Uterus (tissue), 2 donors: ENCODE measurements around the gene MED13L.

Source experiments
- CTCF ChIP-seq, 4 experiments: fragments of 200-600 bp in 2 of 4; fragments of 450-650 bp in 2 of 4; sonication (generic) in 2 of 4; IDR thresholded peaks; one replicate each; pipeline ENCODE4 v1.5.1; 2016 to 2019; ENCODE audit warnings: antibody characterized with exemption in 4 of 4, mild to moderate bottlenecking in 2 of 4, moderate library complexity in 1 of 4
- POLR2A ChIP-seq, 2 donors: fragments of 450-650 bp; IDR thresholded peaks; one replicate each; pipeline ENCODE4 v1.6.1; 2016; ENCODE audit warnings: antibody characterized with exemption in 2 of 2, mild to moderate bottlenecking in 1 of 2, moderate library complexity in 1 of 2

DNA sequence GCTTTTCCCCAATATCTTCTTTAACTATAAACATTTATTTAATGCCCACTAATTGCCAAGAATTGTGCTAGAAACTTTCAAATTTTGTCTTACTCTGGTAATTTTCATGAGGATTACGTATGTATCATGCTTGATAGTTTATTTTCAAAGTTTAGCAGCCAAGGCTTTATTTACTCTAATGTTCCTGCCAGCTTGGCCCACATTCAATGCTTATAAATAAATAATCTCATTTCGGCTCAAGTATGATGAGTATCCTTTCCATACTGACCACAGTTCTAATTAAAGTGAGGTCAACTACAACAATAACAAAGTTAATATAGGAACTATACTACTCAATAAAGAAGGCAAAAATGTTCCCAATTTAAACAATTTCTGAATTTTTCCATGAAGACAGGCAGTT, 259.2 kb downstream of the MED13L start:
- TF ChIP-seq CTCF (IDR thresholded peaks at IDR 0.05): no peak
- TF ChIP-seq POLR2A (IDR thresholded peaks at IDR 0.05): no peak
